Medulla oblongata (tissue), 1 donor: ENCODE data around the gene HERC5.
"Not testable (repeated sequence)": the region's sequence is repeated elsewhere in the genome, so short reads cannot be mapped to it uniquely, and the experiment has no call there.

ENCODE experiments used
- DNase-seq: peaks from one replicate; pipeline ENCODE4 v3.0.0-alpha.2; 2015; ENCODE audit errors: extremely low spot score

HERC5 gene

GRCh38 chr4:88456670-88457306, at the start of gene HERC5:
HERC5 (plus strand) TSS chr4:88457119; CDS start chr4:88457270, 151 bp downstream.
- DNase-seq, result peak; percentile 92

GRCh38 chr4:88409206-88409605, 47.7 kb upstream of the HERC5 start:
- no peak for DNase-seq

- DNase-seq, result no peak
Observed at GRCh38 chr4:88409789-88410188, 47.1 kb upstream of the HERC5 start.

GRCh38 chr4:88411491-88412096, 45.3 kb upstream of the HERC5 start:
- no peak for DNase-seq

GRCh38 chr4:88413801-88414200, 43.1 kb upstream of the HERC5 start:
- no peak for DNase-seq

GRCh38 chr4:88414755-88415154, 42.2 kb upstream of the HERC5 start:
- no peak for DNase-seq

GRCh38 chr4:88415982-88416381, 40.9 kb upstream of the HERC5 start:
- no peak for DNase-seq

- no peak for DNase-seq
Observed at GRCh38 chr4:88418411-88418810, 38.5 kb upstream of the HERC5 start.

- DNase-seq, result no peak
Observed at GRCh38 chr4:88419874-88420273, 37.0 kb upstream of the HERC5 start.

- DNase-seq, result no peak
Observed at GRCh38 chr4:88420844-88421243, 36.1 kb upstream of the HERC5 start.

- no peak for DNase-seq
Observed at GRCh38 chr4:88422403-88422802, 34.5 kb upstream of the HERC5 start.

GRCh38 chr4:88429401-88429800, 27.5 kb upstream of the HERC5 start:
- no peak for DNase-seq

- no peak for DNase-seq
Observed at GRCh38 chr4:88435987-88436693, 20.8 kb upstream of the HERC5 start.

- not testable (repeated sequence) for DNase-seq
Observed at GRCh38 chr4:88437873-88438272, 19.0 kb upstream of the HERC5 start.

GRCh38 chr4:88439161-88439760, 17.7 kb upstream of the HERC5 start:
- no peak for DNase-seq

GRCh38 chr4:88440146-88440545, 16.8 kb upstream of the HERC5 start:
- DNase-seq, result no peak

GRCh38 chr4:88441696-88442095, 15.2 kb upstream of the HERC5 start:
- DNase-seq, result no peak

- no peak for DNase-seq
Observed at GRCh38 chr4:88442689-88443191, 14.2 kb upstream of the HERC5 start.

GRCh38 chr4:88443486-88443885, 13.4 kb upstream of the HERC5 start:
- no peak for DNase-seq

GRCh38 chr4:88445252-88445651, 11.7 kb upstream of the HERC5 start:
- no peak for DNase-seq

- no peak for DNase-seq
Observed at GRCh38 chr4:88446124-88446523, 10.8 kb upstream of the HERC5 start.

- no peak for DNase-seq
Observed at GRCh38 chr4:88447371-88448095, 9.4 kb upstream of the HERC5 start.
